Hepatocyte (in vitro differentiated cells): ENCODE measurements around the gene UBR3.

Experiments used
- CTCF ChIP-seq: fragments of 200-600 bp; sonication (generic); IDR thresholded peaks from 2 replicates; pipeline ENCODE4 v1.5.1; 2016; ENCODE audit warnings: antibody characterized with exemption, mild to moderate bottlenecking; ENCODE audit not compliant: poor library complexity
- EZH2 ChIP-seq: fragments of 200-600 bp; sonication (generic); IDR thresholded peaks from 2 replicates; pipeline ENCODE4 v1.6.1; 2016; ENCODE audit warnings: antibody characterized with exemption, mild to moderate bottlenecking, borderline replicate concordance

- TF ChIP-seq CTCF (no peak), EZH2 (no peak)
Measured at GRCh38 chr2:169911119-169911518, 83.9 kb downstream of the UBR3 start.
